ENCODE measurements around the gene F10.

- no peak for TF ChIP-seq ZFP3 (CRISPR knock-in tag; IDR thresholded peaks at IDR 0.05)
- no peak for TF ChIP-seq TOX (CRISPR knock-in tag; IDR thresholded peaks at IDR 0.05; ENCODE audit: borderline replicate concordance)
- TF ChIP-seq PATZ1 (CRISPR knock-in tag; IDR thresholded peaks at IDR 0.05; ENCODE audit: borderline replicate concordance): no peak
- no peak for TF ChIP-seq TCF4 (CRISPR knock-in tag; IDR thresholded peaks at IDR 0.05; ENCODE audit: borderline replicate concordance)
Observed at GRCh38 chr13:113125506-113126264, 3.1 kb downstream of the F10 start.

All from SK-N-SH treated with all-trans-retinoic acid at 6 μM for 48 hours (cell line).